Activated CD4-positive, alpha-beta T cell treated with anti-CD3 and anti-CD28 coated beads for 48 hours (primary cell): ENCODE measurements around the gene SLC44A5.
"Not testable (repeated sequence)": the region's sequence is repeated elsewhere in the genome, so short reads cannot be mapped to it uniquely, and the experiment has no call there.

Source experiments
- DNase-seq: peaks from one replicate; pipeline ENCODE4 v3.0.0-alpha.2; 2020

SLC44A5 gene

DNA sequence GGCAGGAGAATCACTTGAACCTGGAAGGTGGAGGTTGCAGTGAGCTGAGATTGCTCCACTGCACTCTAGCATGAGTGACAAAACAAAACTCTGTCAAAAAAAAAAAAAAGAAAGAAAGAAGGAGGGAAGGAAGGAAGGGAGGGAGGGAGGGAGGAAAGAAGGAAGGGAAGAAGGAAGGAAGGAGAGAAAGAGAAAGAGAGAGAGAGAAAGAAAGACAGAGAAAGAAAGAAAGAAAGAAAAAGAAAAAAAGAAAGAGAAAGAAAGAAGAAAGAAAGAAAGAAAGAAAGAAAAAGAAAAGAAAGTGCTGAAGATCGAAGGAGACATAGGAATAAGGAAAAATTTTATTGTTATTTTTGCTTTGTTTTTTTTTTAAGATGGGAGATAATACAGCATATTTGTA is 166.7 kb downstream of the SLC44A5 start:
- DNase-seq, result no peak

DNA sequence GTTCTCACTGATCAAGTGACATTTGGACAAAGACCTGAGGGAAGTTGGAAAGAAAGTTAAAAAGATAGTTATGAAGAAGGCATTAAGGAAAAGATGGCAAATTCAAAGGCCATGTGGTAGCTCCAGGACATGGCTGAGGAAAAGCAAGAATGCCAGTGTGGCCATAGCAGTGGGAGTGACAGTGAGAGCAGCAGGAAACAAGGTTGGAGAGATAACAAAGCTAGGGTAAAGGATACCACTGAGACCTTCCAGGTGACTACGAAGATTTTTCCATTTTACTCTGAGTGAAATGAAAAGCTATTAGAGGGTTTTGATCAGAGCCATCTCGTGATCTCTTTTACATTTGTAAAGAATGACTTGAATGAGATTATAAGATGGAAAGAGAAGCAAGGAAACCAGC is 170.6 kb downstream of the SLC44A5 start:
- DNase-seq, result no peak

DNA sequence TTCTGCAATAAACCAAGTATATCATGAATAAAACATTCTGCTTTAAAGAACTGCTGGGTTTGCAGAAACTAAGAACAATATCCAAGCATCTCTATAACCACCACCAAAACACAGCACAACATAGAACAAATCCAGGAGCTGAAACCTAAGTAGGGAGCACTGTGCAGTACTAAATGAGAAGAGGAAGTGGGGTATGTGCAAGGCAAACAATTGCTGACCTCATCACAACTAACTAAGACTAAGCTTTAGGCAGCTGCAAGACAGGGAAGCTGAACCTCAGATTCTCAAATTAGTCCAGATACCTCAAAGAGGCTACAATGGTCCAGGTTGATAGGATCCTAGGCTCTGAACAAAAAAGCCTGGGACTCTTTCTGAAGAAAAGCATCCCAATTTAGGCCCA is 172.6 kb downstream of the SLC44A5 start:
- no peak for DNase-seq

DNA sequence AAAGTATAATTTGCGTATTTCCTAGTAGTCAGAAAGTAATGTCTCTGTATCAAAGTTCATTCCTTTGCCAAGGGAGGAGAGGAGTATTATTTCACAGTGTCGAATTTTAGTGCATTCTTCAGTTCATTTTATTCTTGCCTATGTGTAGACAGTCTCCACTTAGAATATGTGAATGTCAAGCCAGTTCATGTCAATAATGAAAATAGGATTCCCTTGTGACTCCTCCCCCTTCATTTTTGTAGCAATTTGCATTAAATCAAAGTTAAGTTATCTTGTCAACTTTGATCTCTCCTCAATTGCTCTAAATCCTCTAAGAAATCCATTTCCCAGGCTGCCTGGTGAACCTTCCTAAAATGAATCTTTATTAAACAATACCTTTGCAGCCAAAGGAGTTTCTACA is 179.1 kb downstream of the SLC44A5 start:
- no peak for DNase-seq

DNA sequence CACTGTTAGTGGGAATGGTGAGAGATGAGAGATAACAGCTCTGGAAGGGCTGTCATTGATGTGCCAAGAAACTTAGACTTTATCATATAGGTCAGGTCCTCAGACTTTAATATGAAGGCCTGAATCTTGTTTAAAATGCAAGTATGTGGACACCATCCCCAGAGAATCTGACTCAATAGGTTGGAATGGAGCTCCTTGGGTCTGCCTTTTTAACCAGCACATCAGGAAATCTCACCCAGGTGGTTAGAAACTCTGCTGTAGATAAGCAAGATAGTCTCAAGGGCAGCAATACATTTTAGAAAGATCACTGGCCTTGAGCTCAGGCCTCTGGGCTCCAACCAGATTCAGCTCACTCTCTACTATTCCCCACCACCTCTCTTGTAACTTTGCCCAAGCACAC is 180.4 kb downstream of the SLC44A5 start:
- no peak for DNase-seq

DNA sequence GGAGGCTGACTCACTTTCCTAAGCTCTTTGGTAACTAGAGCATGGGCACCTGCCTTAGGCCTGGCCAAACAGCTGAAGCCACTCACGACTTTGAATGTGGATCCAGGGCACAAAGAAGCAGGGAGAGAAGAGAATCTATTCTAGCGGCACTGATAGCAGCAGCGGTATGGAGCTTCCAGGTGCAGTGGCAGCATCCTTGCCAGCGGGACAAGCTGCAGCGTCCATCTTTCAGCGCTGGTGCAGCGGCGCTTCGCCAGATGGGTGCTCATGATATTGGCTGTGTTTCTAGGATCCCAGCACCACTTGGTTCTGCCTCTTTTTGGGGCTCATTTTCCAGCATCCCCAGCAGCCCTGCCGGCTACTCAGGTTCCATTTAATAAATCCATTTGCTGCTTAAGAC is 184.2 kb downstream of the SLC44A5 start:
- no peak for DNase-seq

DNA sequence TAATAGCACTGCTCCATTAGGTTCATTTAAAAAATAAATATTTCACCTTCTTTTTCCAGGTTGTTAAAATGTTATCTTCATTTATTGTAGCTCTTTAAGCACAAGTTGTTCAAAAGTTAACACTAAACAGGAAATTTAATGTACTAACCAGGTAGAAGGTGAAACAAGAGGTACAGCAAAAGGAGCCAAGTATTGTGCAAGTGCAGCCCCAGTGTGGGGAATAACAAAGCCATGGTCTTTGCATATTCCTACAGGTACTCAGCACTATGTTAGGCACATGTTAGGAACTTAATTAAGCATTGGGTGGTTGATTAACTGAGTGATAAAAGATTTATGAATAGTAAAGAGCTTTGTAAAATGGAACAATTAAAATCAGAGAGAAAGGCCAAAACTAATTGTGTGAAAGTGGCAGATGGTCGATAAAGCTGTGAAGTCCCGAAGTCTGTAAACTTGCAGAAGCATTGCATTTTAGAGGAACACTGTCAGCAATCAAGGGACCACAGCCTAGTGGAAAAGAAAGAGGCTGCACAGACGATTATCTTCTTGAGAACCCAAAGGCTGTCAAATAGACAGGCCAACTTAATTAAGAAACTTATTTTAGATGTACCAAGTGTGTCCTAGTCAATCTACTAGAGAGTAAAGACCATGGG is 185.8 kb downstream of the SLC44A5 start:
- DNase-seq, result no peak

DNA sequence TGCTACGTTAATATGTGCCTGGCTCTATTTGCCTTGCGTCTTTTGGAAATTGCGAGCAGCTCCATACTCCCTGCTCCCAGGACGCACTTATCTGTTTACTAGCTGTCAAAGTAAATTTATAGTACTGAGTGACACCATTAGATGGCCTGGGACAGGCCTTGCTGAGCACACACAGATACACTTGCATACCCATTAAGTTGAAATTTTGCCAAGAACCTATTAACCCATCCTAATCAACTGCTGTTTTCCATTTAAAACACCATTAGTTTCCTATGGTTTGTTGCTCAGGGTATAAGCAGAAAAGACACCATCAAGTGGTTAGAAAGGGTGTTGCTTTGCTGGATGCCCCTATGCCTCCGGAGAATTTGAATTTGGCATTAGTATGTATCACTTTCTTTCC is 187.3 kb downstream of the SLC44A5 start:
- no peak for DNase-seq

DNA sequence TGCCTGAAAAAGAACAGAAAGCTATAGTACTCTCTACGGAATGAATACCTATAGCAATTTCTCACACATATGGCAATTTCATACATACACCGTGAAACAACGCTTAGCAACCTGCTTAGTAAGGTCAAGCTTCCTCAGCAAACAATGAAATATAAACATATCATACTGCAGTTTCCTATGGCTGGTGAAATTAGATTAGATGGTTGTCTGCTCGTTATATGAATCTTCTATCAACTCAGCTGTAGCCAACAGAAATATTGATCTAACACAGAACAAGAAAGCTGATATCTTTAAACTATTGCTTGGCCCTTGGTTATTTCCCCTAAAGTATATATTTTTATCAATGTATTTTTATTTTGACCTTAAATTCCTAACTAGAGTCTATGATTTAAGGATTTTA is 187.8 kb downstream of the SLC44A5 start:
- no peak for DNase-seq

DNA sequence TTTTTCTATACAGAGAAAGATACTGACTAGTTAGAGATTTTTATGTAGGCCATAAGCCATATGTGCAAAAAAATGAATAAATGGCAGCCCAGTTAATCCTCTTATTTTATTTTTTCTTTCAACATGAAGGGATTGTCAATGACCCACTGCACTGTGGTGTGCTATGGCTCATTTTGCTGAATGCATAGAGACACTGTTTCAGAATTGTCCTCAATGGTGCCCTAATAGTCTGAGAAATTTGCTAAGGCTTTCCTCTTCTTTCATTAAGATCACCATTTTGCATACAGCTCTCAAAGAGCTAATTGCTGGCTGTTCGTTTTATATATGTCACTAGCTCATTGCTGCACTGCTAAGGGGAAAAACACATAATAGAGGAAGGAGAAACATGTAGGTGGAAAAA is 189.5 kb downstream of the SLC44A5 start:
- DNase-seq, result no peak

DNA sequence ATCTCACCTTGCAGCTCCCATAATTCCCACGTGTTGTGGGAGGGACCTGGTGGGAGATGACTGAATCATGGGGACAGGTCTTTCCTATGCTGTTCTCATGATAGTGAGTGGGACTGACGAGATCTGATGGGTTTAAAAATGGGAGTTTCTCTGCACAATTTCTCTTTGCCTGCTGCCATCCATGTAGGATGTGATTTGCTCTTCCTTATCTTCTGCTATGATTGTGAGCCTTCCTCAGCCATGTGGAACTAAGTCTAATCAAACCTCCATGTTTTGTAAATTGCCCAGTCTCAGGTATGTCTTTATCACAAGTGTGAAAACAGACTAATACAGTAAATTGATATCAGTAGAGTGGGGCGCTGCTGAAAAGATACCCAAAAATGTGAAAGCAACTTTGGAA is 195.7 kb downstream of the SLC44A5 start:
- no peak for DNase-seq

DNA sequence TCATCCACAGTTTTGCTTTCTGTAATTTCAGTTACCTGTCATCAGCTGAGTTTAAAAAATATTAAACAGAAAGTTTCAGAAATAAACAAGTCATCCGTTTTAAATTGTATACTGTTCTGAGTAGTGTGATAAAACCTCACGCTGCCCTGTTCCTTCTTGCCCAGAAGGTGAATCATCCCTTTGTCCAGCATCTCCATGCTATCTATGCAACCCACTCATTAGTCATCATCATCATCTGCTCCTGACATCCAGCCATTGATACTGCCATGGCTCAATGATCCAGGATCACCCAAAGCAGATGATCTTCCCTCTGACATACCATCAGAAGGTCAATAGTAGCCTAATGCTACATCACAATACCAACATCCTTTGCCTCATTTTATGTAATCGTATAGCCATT is 198.3 kb downstream of the SLC44A5 start:
- DNase-seq, result no peak

DNA sequence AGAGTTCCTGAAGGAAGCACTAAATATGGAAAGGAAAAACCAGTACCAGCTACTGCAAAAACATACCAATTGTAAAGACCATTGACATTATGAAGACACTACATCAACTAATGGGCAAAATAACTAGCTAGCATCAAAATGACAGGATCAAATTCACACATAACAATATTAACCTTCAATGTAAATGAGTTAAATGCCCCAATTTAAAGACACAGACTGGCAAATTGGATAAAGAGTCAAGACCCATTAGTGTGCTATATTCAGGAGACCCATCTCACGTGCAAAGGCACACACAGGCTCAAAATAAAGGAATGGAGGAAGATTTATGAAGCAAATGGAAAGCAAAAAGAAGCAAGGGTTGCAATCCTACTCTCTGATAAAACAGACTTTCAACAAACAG is 206.2 kb downstream of the SLC44A5 start:
- not testable (repeated sequence) for DNase-seq

DNA sequence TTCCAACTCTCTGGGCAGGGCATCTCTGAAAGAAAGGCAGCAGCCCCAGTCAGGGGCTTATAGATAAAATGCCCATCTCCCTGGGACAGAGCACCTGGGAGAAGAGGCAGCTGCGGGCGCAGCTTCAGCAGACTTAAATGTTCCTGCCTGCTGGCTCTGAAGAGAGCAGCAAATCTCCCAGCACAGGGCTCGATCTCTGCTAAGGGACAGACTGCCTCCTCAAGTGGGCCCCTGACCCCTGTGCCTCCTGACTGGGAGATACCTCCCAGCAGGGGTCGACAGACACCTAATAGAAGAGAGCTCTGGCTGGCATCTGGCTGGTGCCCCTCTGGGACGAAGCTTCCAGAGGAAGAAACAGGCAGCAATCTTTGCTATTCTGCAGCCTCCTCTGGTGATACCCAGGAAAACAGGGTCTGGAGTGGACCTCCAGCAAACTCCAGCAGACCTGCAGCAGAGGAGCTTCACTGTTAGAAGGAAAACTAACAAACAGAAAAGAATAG is 207.7 kb downstream of the SLC44A5 start:
- DNase-seq, result not testable (repeated sequence)

DNA sequence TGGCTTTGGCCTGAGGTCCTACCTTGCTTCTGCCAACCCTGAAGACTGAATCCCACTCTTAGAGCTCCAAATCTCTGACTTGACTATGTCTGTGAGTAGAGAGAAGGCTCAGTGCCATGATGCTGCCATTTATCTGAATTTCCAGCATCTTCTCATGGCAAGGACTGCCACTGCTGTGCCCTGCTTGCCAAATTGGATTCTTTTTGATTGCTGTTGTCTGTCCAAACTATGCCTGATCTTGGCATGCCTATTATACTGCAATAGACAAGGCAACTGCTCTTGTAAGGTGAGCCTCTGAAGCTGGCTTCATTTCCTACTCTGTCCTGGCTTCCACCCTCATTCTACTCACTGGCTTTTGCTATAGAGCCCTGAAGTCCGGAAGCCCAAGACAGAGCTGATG is 210.2 kb downstream of the SLC44A5 start:
- no peak for DNase-seq

DNA sequence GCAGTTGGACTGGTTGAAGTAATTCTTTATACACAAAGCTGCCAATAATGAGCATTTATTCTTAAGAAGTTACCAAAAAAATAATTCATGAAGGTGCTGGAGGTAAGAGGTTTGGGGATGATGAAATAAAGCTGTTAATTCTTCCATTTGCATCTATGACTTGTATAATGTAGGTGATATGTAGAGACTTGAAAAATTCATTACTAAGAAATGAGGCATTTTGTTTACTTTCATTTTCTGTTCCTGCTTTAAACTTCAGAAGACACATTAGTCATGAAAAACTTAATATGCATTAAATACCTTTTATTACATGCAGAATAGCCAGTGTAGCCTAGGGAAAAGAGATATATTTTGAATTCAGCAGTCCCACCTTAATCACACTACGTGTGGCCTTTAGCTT is 214.2 kb downstream of the SLC44A5 start:
- DNase-seq, result no peak

DNA sequence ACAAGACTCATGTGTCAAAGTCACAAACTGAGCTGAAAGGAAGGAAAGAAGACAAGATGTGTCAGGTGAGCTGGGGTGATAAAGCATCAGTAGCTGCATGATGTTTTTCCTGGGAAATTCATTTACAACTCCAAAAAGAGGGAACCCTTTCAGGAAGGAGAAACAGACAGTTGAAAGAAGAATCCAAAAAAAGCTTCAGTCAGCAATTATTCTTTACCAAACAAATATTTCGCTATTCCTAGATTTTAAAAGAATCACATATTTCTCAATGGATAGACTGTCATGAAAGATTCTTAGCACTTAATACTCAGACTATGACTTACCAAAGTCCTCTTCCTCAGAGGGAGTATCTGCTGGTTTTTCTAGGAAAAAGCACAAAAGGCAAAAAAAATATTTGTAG is 214.7 kb downstream of the SLC44A5 start:
- DNase-seq, result no peak

DNA sequence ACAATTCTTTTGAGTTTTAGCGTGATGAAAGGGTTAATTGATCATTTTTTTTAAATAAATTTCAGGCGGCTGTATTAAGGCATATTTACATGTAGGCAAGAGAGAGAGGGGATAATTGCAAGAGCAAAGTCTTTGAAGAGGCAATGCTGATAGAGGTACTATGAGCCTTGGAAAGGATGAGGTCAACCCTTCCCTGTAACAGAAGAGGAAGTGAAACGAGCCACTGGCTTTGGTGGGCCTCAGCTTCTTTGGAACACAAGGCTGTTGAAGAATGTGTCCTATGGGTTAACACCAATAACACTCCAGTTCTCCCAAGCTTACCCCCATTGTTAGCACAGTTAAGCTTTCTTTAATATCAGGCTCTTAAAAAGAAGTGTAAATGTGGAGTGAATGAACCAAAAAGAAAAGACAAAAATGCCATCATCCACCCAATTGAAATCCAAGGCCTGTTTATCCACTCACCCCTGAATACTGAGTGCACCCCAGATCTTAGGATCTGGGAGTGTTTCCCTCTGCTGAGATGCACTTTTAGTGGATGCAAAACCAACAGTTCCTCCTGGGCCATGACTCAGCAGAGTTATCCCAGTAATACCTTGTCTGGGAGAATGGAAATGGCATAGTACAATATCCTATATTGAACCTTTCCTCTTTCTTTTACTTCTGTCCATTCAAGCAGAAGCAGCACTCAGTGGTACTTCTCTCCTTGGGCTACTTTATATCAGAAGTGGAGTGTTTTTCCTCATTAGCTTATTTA is 216.4 kb downstream of the SLC44A5 start:
- no peak for DNase-seq

DNA sequence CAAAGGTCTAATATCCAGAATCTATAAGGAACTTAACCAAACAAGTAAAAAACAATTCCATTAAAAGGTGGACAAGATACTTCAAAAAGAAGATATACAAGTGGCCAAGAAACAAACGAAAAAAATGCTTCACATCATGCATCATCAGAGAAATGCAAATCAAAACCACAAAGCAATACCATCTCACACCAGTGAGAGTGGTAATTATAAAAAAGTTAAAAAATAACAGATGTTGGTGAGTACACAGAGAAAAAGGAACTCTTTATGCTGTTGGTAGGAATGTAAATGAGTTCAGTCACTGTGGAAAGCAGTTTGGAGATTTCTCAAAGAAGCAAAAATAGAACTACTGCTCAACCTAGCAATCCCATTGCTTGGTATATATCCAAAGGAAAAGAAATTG is 218.6 kb downstream of the SLC44A5 start:
- no peak for DNase-seq

DNA sequence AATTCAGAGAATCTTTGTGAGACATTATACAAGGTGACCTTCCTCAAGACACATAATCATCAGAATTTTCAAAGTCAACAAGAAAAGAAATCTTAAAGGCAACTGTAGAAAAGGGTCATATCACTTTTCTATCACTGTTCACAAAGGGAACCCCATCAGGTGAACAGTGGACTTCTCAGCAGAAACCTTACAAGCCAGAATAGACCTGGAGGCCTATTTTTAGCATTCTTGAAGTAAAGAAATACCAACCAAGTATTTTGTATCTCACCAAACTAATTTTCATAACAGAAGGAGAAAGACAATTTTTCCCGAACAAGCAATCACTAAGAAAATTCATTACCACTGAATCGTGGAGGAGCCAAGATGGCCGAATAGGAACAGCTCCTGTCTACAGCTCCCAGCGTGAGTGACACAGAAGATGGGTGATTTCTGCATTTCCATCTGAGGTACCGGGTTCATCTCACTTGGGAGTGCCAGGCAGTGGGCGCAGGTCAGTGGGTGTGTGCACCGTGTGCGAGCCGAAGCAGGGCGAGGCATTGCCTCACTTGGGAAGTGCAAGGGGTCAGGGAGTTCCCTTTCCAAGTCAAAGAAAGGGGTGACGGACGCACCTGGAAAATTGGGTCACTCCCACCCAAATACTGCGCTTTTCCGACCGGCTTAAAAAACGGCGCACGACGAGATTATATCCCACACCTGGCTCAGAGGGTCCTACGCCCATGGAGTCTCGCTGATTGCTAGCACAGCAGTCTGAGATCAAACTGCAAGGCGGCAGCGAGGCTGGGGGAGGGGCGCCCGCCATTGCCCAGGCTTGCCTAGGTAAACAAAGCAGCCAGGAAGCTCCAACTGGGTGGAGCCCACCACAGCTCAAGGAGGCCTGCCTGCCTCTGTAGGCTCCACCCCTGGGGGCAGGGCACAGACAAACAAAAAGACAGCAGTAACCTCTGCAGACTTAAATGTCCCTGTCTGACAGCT is 235.2 kb downstream of the SLC44A5 start:
- DNase-seq, result not testable (repeated sequence)

DNA sequence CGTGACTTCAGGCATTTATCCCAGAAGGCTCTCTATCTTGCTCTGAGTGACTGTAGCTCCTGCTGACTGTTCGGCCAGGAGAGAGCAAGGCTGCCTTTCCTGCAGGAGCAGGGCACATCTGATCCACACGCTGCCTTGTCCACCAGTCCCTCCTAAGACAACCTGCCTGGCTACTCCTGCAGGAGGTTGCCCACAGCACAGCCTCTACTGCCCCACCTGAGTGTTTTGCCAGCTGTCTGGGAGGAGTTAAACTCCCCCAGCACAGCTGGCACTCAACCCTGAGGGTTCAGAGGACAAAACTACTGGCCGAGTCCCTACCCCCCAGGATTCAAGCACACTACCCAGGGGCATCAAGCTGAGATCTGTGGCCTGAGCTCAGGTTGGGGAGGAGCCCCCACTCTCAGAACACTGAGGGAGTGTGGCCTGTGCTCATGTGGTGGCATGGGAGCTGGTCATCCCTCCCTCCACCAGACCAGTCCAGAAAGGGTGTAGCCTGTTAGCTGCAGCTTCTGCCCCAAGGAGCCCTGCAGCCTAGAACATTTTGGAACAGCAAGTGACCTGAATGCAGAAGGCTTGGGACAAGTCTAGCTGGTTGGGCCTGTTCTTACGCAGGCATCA is 237.3 kb downstream of the SLC44A5 start:
- no peak for DNase-seq

DNA sequence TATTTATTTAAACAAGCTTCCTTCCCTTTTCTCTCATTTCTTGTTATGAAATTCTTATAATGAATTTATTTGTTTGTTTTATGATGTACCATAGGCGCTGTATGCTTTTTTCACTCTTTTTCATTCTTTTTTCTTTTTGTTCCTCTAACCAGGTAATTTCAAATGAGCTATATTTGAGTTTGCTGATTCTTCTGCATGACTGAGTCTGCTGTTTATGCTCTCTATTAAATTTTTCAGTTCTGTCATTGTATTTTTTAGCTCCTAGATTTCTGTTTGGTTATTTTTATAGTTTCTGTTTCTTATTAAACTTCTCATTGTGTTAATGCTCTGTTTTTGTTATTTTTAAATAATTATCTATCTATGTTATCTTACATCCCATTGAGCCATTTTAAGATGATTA is 244.3 kb downstream of the SLC44A5 start:
- DNase-seq, result no peak

DNA sequence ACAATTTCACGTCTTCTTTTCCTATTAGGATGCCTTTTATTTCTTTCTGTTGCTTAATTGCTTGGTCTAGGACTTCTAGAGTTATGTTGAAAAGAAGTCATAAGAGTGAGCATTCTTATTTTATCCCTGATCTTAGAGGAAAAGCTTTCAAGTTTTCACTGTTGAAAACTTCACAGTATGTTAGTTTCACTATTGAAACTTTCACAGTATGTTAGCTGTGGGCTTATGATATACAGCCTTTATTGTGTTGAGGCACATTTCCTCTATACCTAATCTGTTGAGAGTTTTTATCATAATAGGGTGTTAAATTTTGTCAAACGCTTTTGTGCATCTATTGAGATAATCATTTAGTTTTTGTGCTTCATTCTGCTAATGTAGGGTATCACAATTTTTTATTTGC is 249.7 kb downstream of the SLC44A5 start:
- DNase-seq, result no peak
